Measurements from ENCODE around the gene MOAP1.
"Not testable (repeated sequence)": the region's sequence is repeated elsewhere in the genome, so short reads cannot be mapped to it uniquely, and the experiment has no call there.

The MOAP1 gene

DNA sequence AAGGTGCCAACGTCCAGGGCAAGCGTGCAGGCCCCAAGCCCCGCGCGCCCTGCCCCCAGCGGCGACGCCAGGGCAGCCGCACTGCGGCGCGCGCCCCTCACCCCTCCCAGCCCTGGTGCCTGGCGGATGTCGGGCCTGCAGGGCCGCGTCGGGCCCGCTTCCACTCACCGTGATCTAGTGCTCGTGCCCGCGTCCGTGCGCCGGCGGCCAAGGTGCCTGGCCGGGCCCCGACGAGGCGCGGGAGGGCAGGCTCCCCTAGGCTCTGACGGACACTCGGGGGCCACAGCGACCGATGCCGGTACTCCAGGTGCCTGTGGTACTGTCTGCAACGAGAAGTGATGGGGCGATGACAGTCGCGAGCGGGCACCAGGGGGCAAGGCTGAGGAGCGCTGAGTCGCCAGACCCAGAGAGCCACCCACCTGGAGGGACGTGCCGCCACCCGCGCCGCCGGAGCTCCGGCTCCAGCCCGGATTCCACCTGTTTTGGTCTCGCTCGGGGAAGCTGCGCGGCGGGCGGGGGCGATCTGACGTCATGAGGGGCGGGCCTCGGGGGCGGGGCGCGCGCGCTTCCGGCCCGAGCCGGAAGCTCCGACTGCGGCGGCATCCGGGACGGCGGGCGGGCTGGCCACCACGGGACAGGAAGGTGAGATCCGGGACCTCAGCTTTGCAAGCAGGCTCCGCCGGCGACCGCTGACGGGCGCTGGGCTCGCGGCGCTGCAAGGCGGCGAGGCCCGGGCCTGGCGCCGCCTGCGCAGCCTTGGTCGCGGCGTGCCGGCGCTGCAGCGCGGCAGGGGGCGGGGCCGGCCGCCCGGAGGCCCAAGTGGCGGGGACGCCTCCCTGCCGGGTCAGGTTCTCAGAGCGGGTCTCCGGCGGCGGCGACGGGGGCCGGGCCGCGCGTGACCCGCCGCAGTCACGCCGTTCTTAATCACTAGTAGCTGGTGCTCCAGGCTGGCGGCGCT is at the start of gene MOAP1, which contains the start of gene LYSET:
Gene MOAP1 (minus strand): TSS at position 507 of the 958 bp plus-strand sequence. CDS start 655 bp downstream, outside the sequence.
Gene LYSET (plus strand): TSS at position 927 of the 958 bp plus-strand sequence. CDS start 89 bp downstream, outside the sequence.
- TF ChIP-seq, protein P1, sequence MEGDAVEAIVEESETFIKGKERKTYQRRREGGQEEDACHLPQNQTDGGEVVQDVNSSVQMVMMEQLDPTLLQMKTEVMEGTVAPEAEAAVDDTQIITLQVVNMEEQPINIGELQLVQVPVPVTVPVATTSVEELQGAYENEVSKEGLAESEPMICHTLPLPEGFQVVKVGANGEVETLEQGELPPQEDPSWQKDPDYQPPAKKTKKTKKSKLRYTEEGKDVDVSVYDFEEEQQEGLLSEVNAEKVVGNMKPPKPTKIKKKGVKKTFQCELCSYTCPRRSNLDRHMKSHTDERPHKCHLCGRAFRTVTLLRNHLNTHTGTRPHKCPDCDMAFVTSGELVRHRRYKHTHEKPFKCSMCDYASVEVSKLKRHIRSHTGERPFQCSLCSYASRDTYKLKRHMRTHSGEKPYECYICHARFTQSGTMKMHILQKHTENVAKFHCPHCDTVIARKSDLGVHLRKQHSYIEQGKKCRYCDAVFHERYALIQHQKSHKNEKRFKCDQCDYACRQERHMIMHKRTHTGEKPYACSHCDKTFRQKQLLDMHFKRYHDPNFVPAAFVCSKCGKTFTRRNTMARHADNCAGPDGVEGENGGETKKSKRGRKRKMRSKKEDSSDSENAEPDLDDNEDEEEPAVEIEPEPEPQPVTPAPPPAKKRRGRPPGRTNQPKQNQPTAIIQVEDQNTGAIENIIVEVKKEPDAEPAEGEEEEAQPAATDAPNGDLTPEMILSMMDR (IDR thresholded peaks at IDR 0.05; ENCODE audit: extremely low read depth, missing control alignments): no peak
- DNase-seq (ENCODE audit: low spot score): peak; percentile 98

GRCh38 chr14:93233078-93233477 is 48.4 kb upstream of the MOAP1 start:
- DNase-seq (ENCODE audit: low spot score): not testable (repeated sequence)

- DNase-seq (ENCODE audit: low spot score): no peak
- TF ChIP-seq, protein P1 (IDR thresholded peaks at IDR 0.05; ENCODE audit: extremely low read depth, missing control alignments): no peak
Observed at GRCh38 chr14:93232159-93232558, 47.5 kb upstream of the MOAP1 start.

DNA sequence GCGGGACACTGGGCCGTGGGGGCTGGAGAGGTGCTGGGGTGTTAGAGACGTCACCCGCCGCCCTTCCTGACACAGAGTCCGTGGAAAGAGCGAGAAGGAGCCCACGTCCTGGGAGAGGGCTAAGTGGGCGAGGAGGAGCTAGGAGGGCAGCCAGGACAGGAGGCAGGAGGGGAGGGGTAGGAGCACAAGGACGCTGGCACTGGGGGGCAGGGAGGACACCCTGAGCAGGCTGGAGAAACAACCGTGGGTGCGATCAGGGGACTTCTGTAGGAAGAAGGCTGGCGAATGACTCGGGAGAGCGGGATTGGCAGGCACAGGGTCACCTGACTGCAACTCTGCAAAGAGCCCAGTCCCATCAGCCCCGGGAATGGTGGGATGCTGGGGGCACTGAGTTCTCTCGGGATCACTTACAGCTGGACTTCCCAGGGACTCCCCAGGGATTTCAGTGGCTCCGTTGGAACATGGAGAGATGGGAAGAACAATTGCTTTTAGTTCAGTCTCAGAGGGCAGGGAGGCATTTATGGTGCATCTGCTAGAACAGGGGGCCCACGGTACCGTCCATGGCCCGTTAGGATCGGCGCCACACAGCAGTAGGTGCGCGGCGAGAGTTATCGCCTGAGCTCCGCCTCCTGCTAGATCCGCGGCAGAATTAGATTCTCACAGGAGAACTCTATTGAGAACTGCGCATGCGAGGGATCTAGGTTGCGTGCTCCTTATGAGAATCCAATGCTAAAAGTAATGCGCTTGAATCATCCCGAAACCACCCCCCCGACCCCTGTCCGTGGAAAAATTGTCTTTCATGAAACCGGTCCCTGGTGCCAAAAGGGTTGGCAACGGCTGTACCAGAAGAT is 46.7 kb upstream of the MOAP1 start:
- no peak for DNase-seq (ENCODE audit: low spot score)
- TF ChIP-seq, protein P1 (IDR thresholded peaks at IDR 0.05; ENCODE audit: extremely low read depth, missing control alignments): no peak

- DNase-seq (ENCODE audit: low spot score): no peak
Observed at GRCh38 chr14:93230539-93230938, 45.8 kb upstream of the MOAP1 start.

DNA sequence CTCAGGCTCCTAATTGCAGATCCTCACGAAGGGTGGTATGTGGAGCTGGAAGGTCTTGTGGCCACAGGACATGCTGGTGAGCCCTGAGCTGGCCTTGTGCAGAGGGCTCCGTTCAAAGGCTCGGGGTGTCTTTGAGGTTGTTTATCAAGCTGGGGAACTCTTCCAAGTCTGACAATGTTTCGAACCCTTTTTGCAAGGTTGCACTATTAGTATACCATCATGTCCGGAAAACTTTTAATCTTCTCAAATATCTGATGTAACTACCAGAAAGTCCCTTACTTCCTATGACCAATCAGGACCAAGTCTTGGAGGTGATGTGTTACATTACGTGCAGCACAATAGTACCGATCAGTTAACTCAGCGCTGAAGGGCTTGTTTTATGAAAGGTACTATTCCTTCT is 43.9 kb upstream of the MOAP1 start:
- TF ChIP-seq, protein P1 (IDR thresholded peaks at IDR 0.05; ENCODE audit: extremely low read depth, missing control alignments): no peak
- no peak for DNase-seq (ENCODE audit: low spot score)

More at GRCh38 chr14:93230539-93230938, 45.8 kb upstream of the MOAP1 start:
- TF ChIP-seq, protein P1 (IDR thresholded peaks at IDR 0.05; ENCODE audit: extremely low read depth, missing control alignments): no peak

DNA sequence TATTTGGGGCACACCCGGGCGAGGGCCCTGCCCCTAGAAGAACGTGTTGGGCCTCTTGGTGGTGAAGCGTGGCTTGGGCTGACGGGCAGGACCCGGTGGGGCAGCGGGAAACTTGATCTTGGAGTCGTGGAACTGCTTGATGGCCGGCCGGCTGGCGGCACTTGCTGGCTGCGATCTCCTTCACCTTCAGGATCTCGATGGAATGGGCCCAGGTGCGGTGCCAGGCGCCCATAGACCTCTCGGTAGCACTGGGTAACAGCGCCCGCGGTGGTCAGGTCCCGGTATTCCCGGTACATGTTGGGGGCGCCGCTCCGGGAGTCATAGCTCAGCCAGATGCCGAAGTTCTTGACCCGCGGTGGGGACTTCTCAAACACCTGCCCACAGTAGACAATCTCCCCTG is 38.9 kb upstream of the MOAP1 start:
- TF ChIP-seq, protein P1 (IDR thresholded peaks at IDR 0.05; ENCODE audit: extremely low read depth, missing control alignments): no peak
- no peak for DNase-seq (ENCODE audit: low spot score)
